ENCODE results near the gene REEP1.

DNA sequence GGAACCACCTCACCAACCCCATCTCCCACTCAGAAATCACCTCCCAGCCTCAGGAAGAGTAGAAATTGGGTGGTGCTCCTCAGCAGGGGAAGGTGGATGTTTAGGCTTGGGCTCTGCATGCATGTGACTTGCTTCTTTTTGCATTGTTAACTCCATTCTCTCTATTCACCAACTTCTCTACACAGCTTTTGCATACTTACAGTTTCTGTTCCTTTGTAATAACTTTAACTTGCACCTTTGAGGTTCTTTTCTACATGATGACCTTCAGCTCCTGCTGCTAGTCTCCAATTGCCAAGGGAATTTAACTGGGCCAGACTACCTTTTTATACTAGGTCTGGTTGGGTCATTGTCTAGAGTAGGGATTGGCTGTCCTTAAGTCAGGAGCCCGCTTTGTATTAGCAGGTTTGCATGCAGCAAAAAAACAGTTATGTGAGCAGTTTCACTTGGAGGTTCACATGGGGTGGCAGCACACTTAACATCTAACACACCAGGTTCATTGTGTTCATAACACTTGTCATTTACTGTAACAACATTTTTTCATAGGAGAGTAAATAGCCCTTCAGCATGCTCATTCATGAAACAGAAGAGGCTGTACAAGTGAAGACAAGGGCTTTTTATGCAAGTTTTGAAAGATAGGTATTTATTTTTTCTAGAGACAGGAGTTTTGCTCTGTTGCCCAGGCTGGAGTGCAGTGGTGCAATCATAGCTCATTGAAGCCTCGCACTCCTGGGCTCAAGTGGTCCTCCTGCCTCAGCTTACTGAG, 126.2 kb downstream of the REEP1 start:
- TF ChIP-seq CTCF (IDR thresholded peaks at IDR 0.05) (no peak), POLR2A (IDR thresholded peaks at IDR 0.05) (no peak)

All from uterus (tissue), 2 donors.